PC-9 (cell line): ENCODE results near the gene AIPL1. TPM values are rescaled to one million over a fixed set of nuclear protein-coding genes. Genes with fewer than 3 reads are reported as not detected.
"Not testable (repeated sequence)": the region's sequence is repeated elsewhere in the genome, so short reads cannot be mapped to it uniquely, and the experiment has no call there.

Experiments used
- Bru-seq: library from RNA; stranded (reverse); fragments of 400-500 nt; gene quantifications from one replicate; lab custom pipeline; 2021; lab: Mats Ljungman, UMichigan
- BruChase-seq, 2 experiments: library from RNA; stranded (reverse); fragments of 400-500 nt; gene quantifications; one replicate each; lab custom pipeline; 2021; lab: Mats Ljungman, UMichigan
- BruUV-seq: library from RNA; stranded (reverse); fragments of 400-500 nt; replicated peaks from 2 replicates; lab custom pipeline; 2021; lab: Mats Ljungman, UMichigan
- CTCF ChIA-PET: fragments of 300-600 bp; sonication (Branson Sonifier 250); formaldehyde crosslinking; loops from one replicate; lab custom pipeline; 2022; ENCODE audit warnings: antibody characterized with exemption; lab: Charles Lee
- POLR2A ChIA-PET: fragments of 300-600 bp; sonication (Branson Sonifier 250); formaldehyde crosslinking; loops from one replicate; lab custom pipeline; 2022; ENCODE audit warnings: antibody characterized with exemption; ENCODE audit not compliant: unreplicated experiment; lab: Charles Lee
- DNase-seq, 2 experiments: peaks; one replicate each; pipeline versions ENCODE4 v3.0.0 to v3.0.0-alpha.2; 2015 to 2022; ENCODE audit warnings: mixed read lengths in 1 of 2
- H2AFZ ChIP-seq: fragments of 200-600 bp; sonication (generic); 2 replicates; pipeline ENCODE4 v1.8.1; 2017; ENCODE audit warnings: antibody characterized with exemption
- H3F3A ChIP-seq: fragments of 200-600 bp; sonication (generic); 2 replicates; pipeline ENCODE4 v1.8.1; 2017; ENCODE audit warnings: antibody characterized with exemption, mild to moderate bottlenecking, low read depth; ENCODE audit not compliant: insufficient read depth
- H3K27ac ChIP-seq: fragments of 200-600 bp; sonication (generic); 2 replicates; pipeline ENCODE4 v1.6.1; 2016; ENCODE audit warnings: mixed run types
- H3K27me3 ChIP-seq: fragments of 200-600 bp; sonication (generic); 2 replicates; pipeline ENCODE4 v1.6.1; 2016; ENCODE audit warnings: low read depth, mixed run types; ENCODE audit not compliant: insufficient read depth
- H3K36me3 ChIP-seq: fragments of 200-600 bp; sonication (generic); 2 replicates; pipeline ENCODE4 v1.6.1; 2016; ENCODE audit warnings: low read depth, mixed run types
- H3K4me1 ChIP-seq: fragments of 200-600 bp; sonication (generic); replicated peaks from 2 replicates; pipeline ENCODE4 v1.6.1; 2016; ENCODE audit warnings: mixed run types; ENCODE audit not compliant: insufficient read depth
- H3K4me2 ChIP-seq: fragments of 200-600 bp; sonication (generic); 2 replicates; pipeline ENCODE4 v1.6.1; 2017; ENCODE audit warnings: mixed run types
- H3K4me3 ChIP-seq: fragments of 200-600 bp; sonication (generic); 2 replicates; pipeline ENCODE4 v1.6.1; 2016; ENCODE audit warnings: mixed run types
- H3K79me2 ChIP-seq: fragments of 200-600 bp; sonication (generic); 2 replicates; pipeline ENCODE4 v1.6.1; 2017; ENCODE audit warnings: low read depth, mixed run types
- H3K9me2 ChIP-seq: fragments of 200-600 bp; sonication (generic); 2 replicates; pipeline ENCODE4 v1.8.1; 2017; ENCODE audit warnings: mild to moderate bottlenecking; ENCODE audit not compliant: insufficient read depth
- H3K9me3 ChIP-seq: fragments of 200-600 bp; sonication (generic); 2 replicates; pipeline ENCODE4 v1.8.1; 2016; ENCODE audit warnings: low read depth; ENCODE audit not compliant: insufficient read depth
- H4K20me1 ChIP-seq: fragments of 200-600 bp; sonication (generic); 2 replicates; pipeline ENCODE4 v1.8.1; 2017; ENCODE audit not compliant: insufficient read depth
- EZH2 ChIP-seq: fragments of 200-600 bp; sonication (generic); IDR thresholded peaks from 2 replicates; pipeline ENCODE4 v1.8.0; 2017; ENCODE audit warnings: antibody characterized with exemption, low read depth
- intact Hi-C: fragments of 100-400 bp; cut with micrococcal nuclease; formaldehyde crosslinking; loops from one replicate; pipeline ENCODE4 v1.10.0; 2022; ENCODE audit not compliant: unreplicated experiment
- long read RNA-seq: library from polyadenylated mRNA; stranded (forward); transcript quantifications from one replicate; pipeline ENCODE4 v2.0.0, GENCODE V29; 2022
- total RNA-seq: library from RNA; stranded (reverse); gene quantifications from 2 replicates; pipeline ENCODE4 v1.2.3, GENCODE V29; 2021
- TF ChIP-seq, protein P1 (sequence below): fragments of 200-600 bp; sonication (generic); conservative IDR thresholded peaks from 2 replicates; pipeline ENCODE4 v1.6.1; 2017; ENCODE audit warnings: mixed run types, antibody characterized with exemption, mild to moderate bottlenecking, moderate library complexity

AIPL1 gene, protein sequence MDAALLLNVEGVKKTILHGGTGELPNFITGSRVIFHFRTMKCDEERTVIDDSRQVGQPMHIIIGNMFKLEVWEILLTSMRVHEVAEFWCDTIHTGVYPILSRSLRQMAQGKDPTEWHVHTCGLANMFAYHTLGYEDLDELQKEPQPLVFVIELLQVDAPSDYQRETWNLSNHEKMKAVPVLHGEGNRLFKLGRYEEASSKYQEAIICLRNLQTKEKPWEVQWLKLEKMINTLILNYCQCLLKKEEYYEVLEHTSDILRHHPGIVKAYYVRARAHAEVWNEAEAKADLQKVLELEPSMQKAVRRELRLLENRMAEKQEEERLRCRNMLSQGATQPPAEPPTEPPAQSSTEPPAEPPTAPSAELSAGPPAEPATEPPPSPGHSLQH
- total RNA-seq (not detected in 2 replicates), Bru-seq, nascent RNA (not detected), BruChase-seq, experiment 1, labeled RNA remaining after a 2-hour chase (percentile 6 among the genes with signal in this experiment), BruChase-seq, experiment 2, labeled RNA remaining after a 6-hour chase (not detected)
- long read RNA-seq = 0 reads

DNA sequence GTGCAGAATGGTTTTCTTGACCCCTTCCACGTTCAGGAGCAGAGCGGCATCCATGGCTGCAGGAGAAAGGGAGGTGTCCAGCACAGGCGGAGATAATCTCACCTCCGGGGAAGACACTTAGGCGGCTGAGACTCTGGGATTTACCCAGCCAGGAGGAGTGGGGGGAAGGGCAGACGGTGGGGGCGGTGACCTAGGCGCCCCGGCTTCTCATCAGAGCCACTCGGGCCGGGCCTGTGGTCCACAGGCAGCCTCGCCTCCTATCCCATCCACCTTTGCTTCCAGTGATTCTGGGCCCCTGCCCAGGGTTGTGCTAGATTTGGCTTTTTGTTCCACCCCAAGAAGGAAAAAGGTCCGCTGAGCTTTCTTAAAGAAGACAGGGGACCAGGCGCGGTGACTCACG, at the start of gene AIPL1:
Gene AIPL1 (minus strand): TSS at position 71 of the 400 bp plus-strand sequence. CDS start 17 bp downstream, at position 54.
- H3K9me3 ChIP-seq = peaks cover 8% of the 10 kb centered on the region; the same call in 1 of the 2 replicates
- H3K79me2 ChIP-seq = no peaks in the 10 kb centered on the region
- ChIA-PET CTCF (no interaction called here), POLR2A (no interaction called here)
- H3K4me1 ChIP-seq = no peaks in the 10 kb centered on the region
- H3K27me3 ChIP-seq = peaks cover 59% of the 10 kb centered on the region
- H3K9me2 ChIP-seq = no peaks in the 10 kb centered on the region
- no peak within 1 kb of the TSS for H3K4me2 ChIP-seq
- H2AFZ ChIP-seq = no peak within 1 kb of the TSS
- H3K4me3 ChIP-seq = no peak within 1 kb of the TSS
- no peak for DNase-seq
- H4K20me1 ChIP-seq = no peaks in the 10 kb centered on the region
- intact Hi-C loops = no loop called here
- no peaks in the 10 kb centered on the region for H3F3A ChIP-seq
- no peak within 1 kb of the TSS for H3K27ac ChIP-seq
- BruUV-seq = no TSS peak
- TF ChIP-seq EZH2 = no peak
- TF ChIP-seq, protein P1, sequence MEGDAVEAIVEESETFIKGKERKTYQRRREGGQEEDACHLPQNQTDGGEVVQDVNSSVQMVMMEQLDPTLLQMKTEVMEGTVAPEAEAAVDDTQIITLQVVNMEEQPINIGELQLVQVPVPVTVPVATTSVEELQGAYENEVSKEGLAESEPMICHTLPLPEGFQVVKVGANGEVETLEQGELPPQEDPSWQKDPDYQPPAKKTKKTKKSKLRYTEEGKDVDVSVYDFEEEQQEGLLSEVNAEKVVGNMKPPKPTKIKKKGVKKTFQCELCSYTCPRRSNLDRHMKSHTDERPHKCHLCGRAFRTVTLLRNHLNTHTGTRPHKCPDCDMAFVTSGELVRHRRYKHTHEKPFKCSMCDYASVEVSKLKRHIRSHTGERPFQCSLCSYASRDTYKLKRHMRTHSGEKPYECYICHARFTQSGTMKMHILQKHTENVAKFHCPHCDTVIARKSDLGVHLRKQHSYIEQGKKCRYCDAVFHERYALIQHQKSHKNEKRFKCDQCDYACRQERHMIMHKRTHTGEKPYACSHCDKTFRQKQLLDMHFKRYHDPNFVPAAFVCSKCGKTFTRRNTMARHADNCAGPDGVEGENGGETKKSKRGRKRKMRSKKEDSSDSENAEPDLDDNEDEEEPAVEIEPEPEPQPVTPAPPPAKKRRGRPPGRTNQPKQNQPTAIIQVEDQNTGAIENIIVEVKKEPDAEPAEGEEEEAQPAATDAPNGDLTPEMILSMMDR = no peak
- H3K36me3 ChIP-seq = no peaks in the 10 kb centered on the region

DNA sequence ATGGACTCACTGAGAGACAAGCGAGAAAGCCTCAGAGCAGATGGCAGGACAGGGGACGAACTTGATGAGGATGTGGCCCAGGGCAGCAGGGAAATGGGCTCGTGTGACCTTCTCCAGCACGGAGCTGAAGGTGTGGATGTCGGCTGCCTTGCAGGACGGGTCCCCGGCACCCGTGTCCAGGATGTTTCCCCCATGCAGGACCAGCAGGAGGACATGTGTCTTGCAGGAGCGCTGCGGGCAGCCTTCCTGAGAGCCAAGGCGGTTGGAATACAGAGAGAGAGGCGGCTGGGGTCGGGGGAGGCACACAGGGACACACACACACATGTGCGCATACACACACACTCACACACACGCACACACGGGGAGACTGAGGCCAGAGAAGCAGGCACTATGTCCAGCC, 48.6 kb upstream of the AIPL1 start:
- POLR2A ChIA-PET = no interaction called here
- H3K79me2 ChIP-seq = no peaks in the 10 kb centered on the region
- no peaks in the 10 kb centered on the region for H3F3A ChIP-seq
- DNase-seq = no peak
- H3K27ac ChIP-seq = no peak overlapping the region
- TF ChIP-seq, protein P1 = no peak
- TF ChIP-seq EZH2 = no peak
- CTCF ChIA-PET = no interaction called here
- no peak overlapping the region for H2AFZ ChIP-seq
- H3K4me2 ChIP-seq = no peak overlapping the region
- H3K9me3 ChIP-seq = no peaks in the 10 kb centered on the region
- H3K27me3 ChIP-seq = no peaks in the 10 kb centered on the region
- intact Hi-C loops = no loop called here
- no peaks in the 10 kb centered on the region for H3K36me3 ChIP-seq
- H3K9me2 ChIP-seq = no peaks in the 10 kb centered on the region
- no peaks in the 10 kb centered on the region for H3K4me1 ChIP-seq
- BruUV-seq = no TSS peak
- no peak overlapping the region for H3K4me3 ChIP-seq
- no peaks in the 10 kb centered on the region for H4K20me1 ChIP-seq

DNA sequence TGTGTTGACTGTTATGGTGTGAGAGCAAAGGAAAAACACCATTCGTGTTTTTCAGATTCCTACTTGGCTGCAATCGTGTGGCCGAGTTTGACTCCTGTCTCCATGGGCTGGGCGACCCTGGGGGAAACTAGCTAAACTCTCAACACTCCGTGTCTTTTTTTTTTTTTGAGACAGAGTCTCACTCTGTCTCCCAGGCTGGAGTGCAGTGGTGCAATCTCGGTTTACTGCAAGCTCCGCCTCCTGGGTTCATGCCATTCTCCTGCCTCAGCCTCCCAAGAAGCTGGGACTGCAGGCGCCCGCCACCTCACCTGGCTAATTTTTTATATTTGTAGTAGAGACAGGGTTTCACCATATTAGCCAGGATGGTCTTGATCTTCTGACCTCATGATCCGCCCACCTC, 47.9 kb upstream of the AIPL1 start:
- H4K20me1 ChIP-seq, H3K27ac ChIP-seq, BruUV-seq, H3K27me3 ChIP-seq, H3K36me3 ChIP-seq, H3K9me3 ChIP-seq, POLR2A ChIA-PET, H3K4me2 ChIP-seq, DNase-seq, H3F3A ChIP-seq, intact Hi-C loops, H2AFZ ChIP-seq, H3K9me2 ChIP-seq, H3K79me2 ChIP-seq, CTCF ChIA-PET, H3K4me1 ChIP-seq, H3K4me3 ChIP-seq: not testable (repeated sequence)
